Transverse colon (tissue), 3 donors: ENCODE data around the gene SLC39A8.

Source experiments
- CTCF ChIP-seq, 5 experiments: fragments of 200-600 bp in 3 of 5; fragments of 450-650 bp in 2 of 5; sonication (generic) in 3 of 5; IDR thresholded peaks; 1 replicate in 2 of 5; 2 replicates in 3 of 5; pipeline ENCODE4 v1.5.1; 2016 to 2017; ENCODE audit warnings: antibody characterized with exemption in 5 of 5, inconsistent platforms in 3 of 5, mild to moderate bottlenecking in 2 of 5, moderate library complexity in 1 of 5
- POLR2A ChIP-seq: fragments of 450-650 bp; IDR thresholded peaks from one replicate; pipeline ENCODE4 v1.6.1; 2016; ENCODE audit warnings: antibody characterized with exemption, mild to moderate bottlenecking, moderate library complexity

DNA sequence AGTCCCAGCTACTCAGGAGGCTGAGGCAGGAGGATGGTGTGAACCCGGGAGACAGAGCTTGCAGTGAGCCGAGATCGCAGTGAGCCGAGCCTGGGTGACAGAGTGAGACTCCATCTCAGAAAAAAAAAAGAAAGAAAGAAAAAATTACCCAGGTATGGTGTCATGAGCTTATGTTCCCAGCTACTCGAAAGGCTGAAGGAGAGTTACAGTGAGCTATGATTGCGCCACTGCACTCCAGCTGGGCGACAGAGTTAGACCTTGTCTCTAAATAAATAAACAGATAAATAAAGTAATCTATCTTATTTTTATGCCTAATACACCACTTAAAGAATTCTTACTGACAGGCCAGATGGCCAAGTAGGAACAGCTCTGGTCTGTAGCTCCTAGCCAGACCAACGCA, 73.0 kb downstream of the SLC39A8 start:
- TF ChIP-seq POLR2A (no peak), CTCF (IDR thresholded peaks at IDR 0.05) (no peak)
